CD8-positive, alpha-beta memory T cell (primary cell): Measurements from ENCODE around the gene PIGL. TPM values are rescaled to one million over a fixed set of nuclear protein-coding genes. Genes with fewer than 3 reads are reported as not detected.

Experiments used
- CTCF ChIA-PET: fragments of 350-600 bp; sonication (Branson Sonifier 250); formaldehyde crosslinking; loops from one replicate; lab custom pipeline; 2021; ENCODE audit warnings: antibody characterized with exemption; lab: Charles Lee
- POLR2A ChIA-PET: fragments of 350-600 bp; sonication (Branson Sonifier 250); formaldehyde crosslinking; loops from one replicate; lab custom pipeline; 2021; ENCODE audit warnings: antibody characterized with exemption; lab: Charles Lee
- DNase-seq, 5 donors: peaks; one replicate each; pipeline versions ENCODE4 v3.0.0 to v3.0.0-alpha.2; 2020 to 2022; ENCODE audit warnings: mixed read lengths in 1 of 5
- H3K27ac ChIP-seq: one replicate; pipeline ENCODE4 v1.7.0; 2013; ENCODE audit warnings: low read depth, mild to moderate bottlenecking, low read length, moderate library complexity
- H3K27me3 ChIP-seq: 2 replicates; pipeline ENCODE4 v1.7.0; 2013; ENCODE audit warnings: low read length, mild to moderate bottlenecking; ENCODE audit not compliant: insufficient read depth, poor library complexity, severe bottlenecking
- H3K36me3 ChIP-seq: 2 replicates; pipeline ENCODE4 v1.7.0; 2013; ENCODE audit warnings: mild to moderate bottlenecking, low read length, moderate library complexity; ENCODE audit not compliant: insufficient read depth
- H3K4me1 ChIP-seq: 2 replicates; pipeline ENCODE4 v1.7.0; 2013; ENCODE audit warnings: mild to moderate bottlenecking, low read length, moderate library complexity; ENCODE audit not compliant: insufficient read depth
- H3K4me3 ChIP-seq: 2 replicates; pipeline ENCODE4 v1.7.0; 2013; ENCODE audit warnings: mild to moderate bottlenecking, low read length
- H3K9me3 ChIP-seq: 2 replicates; pipeline ENCODE4 v1.7.0; 2013; ENCODE audit warnings: mild to moderate bottlenecking, low read length
- H3K27ac Mint-ChIP-seq, 8 donors: one replicate each; pipeline ENCODE4 v1.8.0; 2020 to 2021; ENCODE audit warnings: mixed read lengths in 8 of 8, mild to moderate bottlenecking in 6 of 8, inconsistent platforms in 3 of 8, moderate library complexity in 3 of 8
- H3K27me3 Mint-ChIP-seq, 2 donors: one replicate each; pipeline ENCODE4 v1.8.0; 2020 to 2021; ENCODE audit warnings: mixed read lengths in 2 of 2, mild to moderate bottlenecking in 1 of 2, moderate library complexity in 1 of 2
- H3K36me3 Mint-ChIP-seq, 3 donors: one replicate each; pipeline ENCODE4 v1.8.0; 2020 to 2021; ENCODE audit warnings: mixed read lengths in 3 of 3, inconsistent platforms in 1 of 3, mild to moderate bottlenecking in 1 of 3
- H3K4me1 Mint-ChIP-seq, 3 donors: one replicate each; pipeline ENCODE4 v1.8.0; 2020 to 2021; ENCODE audit warnings: mixed read lengths in 3 of 3, inconsistent platforms in 1 of 3, mild to moderate bottlenecking in 1 of 3
- H3K4me3 Mint-ChIP-seq, 7 donors: one replicate each; pipeline ENCODE4 v1.8.0; 2020 to 2021; ENCODE audit warnings: mixed read lengths in 7 of 7, mild to moderate bottlenecking in 6 of 7, moderate library complexity in 4 of 7, inconsistent platforms in 2 of 7
- H3K9me3 Mint-ChIP-seq, 5 donors: one replicate each; pipeline ENCODE4 v1.8.0; 2020 to 2022; ENCODE audit warnings: mixed read lengths in 5 of 5, mild to moderate bottlenecking in 3 of 5, moderate library complexity in 2 of 5, inconsistent platforms in 1 of 5
- polyA plus RNA-seq: library from polyadenylated mRNA; unstranded; fragments of 300-500 nt; fragmentation: Illumina TruSeq; gene quantifications from one replicate; pipeline ENCODE4 v1.2.3, GENCODE V29; 2021
- total RNA-seq, 2 experiments: library from RNA; stranded (reverse); gene quantifications; one replicate each; pipeline ENCODE4 v1.2.3, GENCODE V29; 2021

The PIGL gene
- total and polyA plus RNA-seq, 3 experiments from 2014 or later, result 12.9 to 27.1 (median 26.3) TPM

- H3K27ac ChIP-seq, result no peak overlapping the region
- H3K27me3 ChIP-seq, result no peaks in the 10 kb centered on the region
- H3K36me3 ChIP-seq, result no peaks in the 10 kb centered on the region
- Mint-ChIP-seq H3K27ac (no peak overlapping the region), H3K27me3 (peaks cover 0 to 2% of the 10 kb centered on the region in 2 donors), H3K4me3 (no peak overlapping the region), H3K36me3 (peaks cover 0 to 10% (median 2%) of the 10 kb centered on the region in 3 donors), H3K4me1 (peaks cover 4 to 6% (median 4%) of the 10 kb centered on the region in 3 donors), H3K9me3 (no peaks in the 10 kb centered on the region)
- H3K9me3 ChIP-seq, result no peaks in the 10 kb centered on the region
- H3K4me1 ChIP-seq, result no peaks in the 10 kb centered on the region
- no peak overlapping the region for H3K4me3 ChIP-seq
- POLR2A ChIA-PET, result no interaction called here
- CTCF ChIA-PET, result no interaction called here
- DNase-seq, result no peak
These were observed 44.0 kb downstream of the PIGL start for GRCh38 chr17:16261049-16261448.

DNA sequence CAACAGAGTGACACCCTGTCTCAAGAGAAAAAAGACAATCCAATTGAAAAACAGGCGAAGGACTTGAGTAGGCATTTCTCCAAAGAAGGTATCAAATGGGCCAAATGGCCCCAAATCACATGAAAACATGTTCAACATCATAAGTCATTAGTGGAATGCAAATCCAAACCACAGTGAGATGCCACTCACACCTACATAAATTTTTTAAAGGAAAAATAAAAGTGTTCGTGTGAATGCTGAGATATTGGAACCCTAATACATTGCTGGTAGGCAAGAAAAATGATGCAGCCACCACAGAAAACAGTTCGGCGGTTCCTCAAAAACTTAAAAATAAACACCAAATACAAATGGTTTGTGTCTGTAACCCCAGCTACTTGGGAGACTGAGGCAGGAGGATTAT, 45.2 kb downstream of the PIGL start:
- Mint-ChIP-seq H3K4me3 (no peak overlapping the region), H3K27me3 (peaks cover 0 to 2% of the 10 kb centered on the region in 2 donors), H3K4me1 (peaks cover 9 to 12% (median 11%) of the 10 kb centered on the region in 3 donors), H3K9me3 (no peaks in the 10 kb centered on the region), H3K27ac (no peak overlapping the region), H3K36me3 (peaks cover 0 to 10% (median 2%) of the 10 kb centered on the region in 3 donors)
- DNase-seq, result no peak
- peaks cover 5% of the 10 kb centered on the region for H3K4me1 ChIP-seq
- H3K27me3 ChIP-seq, result no peaks in the 10 kb centered on the region
- H3K27ac ChIP-seq, result no peak overlapping the region
- POLR2A ChIA-PET, result no interaction called here
- CTCF ChIA-PET, result no interaction called here
- no peak overlapping the region for H3K4me3 ChIP-seq
- H3K9me3 ChIP-seq, result no peaks in the 10 kb centered on the region
- no peaks in the 10 kb centered on the region for H3K36me3 ChIP-seq

- H3K27ac Mint-ChIP-seq, result peak overlapping the region in 7 of 8 donors; percentile 38 to 97 (median 82)
- POLR2A ChIA-PET, result no interaction called here
- CTCF ChIA-PET, result no interaction called here
These were observed 50.2 kb downstream of the PIGL start for GRCh38 chr17:16267174-16267573.

DNA sequence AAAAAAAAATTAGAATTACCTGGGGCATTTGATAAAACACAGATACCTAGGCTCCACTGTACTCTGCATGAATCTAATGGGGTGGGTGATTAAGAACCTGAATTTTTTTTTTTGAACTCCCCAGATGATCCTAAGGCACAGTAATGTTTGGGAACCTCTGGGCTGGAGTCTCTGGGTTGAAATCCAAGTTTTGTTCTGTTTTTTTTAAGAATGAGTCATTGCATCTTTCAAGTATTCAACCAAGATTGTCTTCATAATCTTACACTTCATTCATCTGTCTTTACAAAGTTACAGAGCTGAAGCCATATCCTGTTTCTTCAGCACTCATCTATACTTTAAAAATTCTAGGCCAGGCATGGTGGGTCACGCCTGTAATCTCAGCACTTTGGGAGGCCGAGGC, 52.6 kb downstream of the PIGL start:
- CTCF ChIA-PET, result no interaction called here
- peak overlapping the region in 3 of 8 donors; percentile 39 to 60 (median 58) for H3K27ac Mint-ChIP-seq
- no peaks in the 10 kb centered on the region for H3K9me3 Mint-ChIP-seq

More at GRCh38 chr17:16267174-16267573, 50.2 kb downstream of the PIGL start:
- Histone ChIP-seq H3K27me3 (no peaks in the 10 kb centered on the region), H3K4me1 (peaks cover 32% of the 10 kb centered on the region), H3K36me3 (no peaks in the 10 kb centered on the region), H3K4me3 (no peak overlapping the region), H3K27ac (no peak overlapping the region), H3K9me3 (no peaks in the 10 kb centered on the region)
- Mint-ChIP-seq H3K9me3 (no peaks in the 10 kb centered on the region), H3K27me3 (no peaks in the 10 kb centered on the region), H3K4me3 (peak overlapping the region in 4 of 7 donors; percentile 24 to 67 (median 50)), H3K36me3 (no peaks in the 10 kb centered on the region), H3K4me1 (peaks cover 30 to 41% (median 37%) of the 10 kb centered on the region in 3 donors)
- no peak for DNase-seq

DNA sequence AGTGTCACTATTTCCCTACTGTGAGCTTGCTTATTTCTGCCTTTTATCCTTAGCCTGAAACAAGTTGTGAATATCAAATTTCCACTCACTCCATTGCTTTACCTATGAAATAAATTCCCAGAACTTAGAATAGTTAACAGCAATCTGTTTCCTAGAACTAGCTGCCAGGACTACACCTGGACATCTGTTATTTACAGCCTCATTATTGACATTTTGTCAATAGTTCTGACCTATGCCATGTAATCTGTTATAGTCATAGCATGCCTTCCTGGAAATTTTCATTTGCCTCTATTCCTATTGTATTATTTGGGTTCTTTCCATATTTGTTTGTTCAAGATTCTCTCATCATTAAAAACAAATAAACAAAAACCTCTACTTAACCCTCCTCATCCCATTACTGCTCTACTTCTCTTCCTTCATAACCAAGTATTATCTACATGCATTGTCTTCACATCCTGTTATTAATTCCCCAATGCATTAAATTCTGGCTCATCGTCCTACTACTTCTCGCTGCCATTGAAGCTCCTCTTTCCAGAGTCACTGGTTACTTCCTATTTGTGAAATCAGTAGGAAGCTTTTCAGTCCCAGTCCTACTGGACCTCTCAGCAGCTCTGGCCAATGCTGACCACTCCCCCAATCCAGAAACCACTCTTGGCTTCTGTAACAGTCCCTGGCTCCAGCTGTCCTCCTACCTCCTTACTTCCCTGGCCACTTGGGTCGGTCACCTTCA, 55.3 kb downstream of the PIGL start:
- H3K9me3 Mint-ChIP-seq, result peaks cover 0 to 6% (median 0%) of the 10 kb centered on the region in 5 donors
- Histone ChIP-seq H3K27ac (no peak overlapping the region), H3K27me3 (no peaks in the 10 kb centered on the region), H3K4me1 (peaks cover 26% of the 10 kb centered on the region), H3K36me3 (no peaks in the 10 kb centered on the region), H3K9me3 (no peaks in the 10 kb centered on the region), H3K4me3 (no peak overlapping the region)
- no peak for DNase-seq
- peaks cover 21 to 35% (median 24%) of the 10 kb centered on the region in 3 donors for H3K4me1 Mint-ChIP-seq
- no peaks in the 10 kb centered on the region for H3K36me3 Mint-ChIP-seq
- no peak overlapping the region for H3K4me3 Mint-ChIP-seq
- H3K27me3 Mint-ChIP-seq, result no peaks in the 10 kb centered on the region
- POLR2A ChIA-PET, result no interaction called here
- no peak overlapping the region for H3K27ac Mint-ChIP-seq
- CTCF ChIA-PET, result interaction anchor here (2.1 kb wide), 1 partner anchor 14 kb away, joined by 7 read pairs; no protein-coding TSS in a partner anchor

More for the DNA sequence above, 52.6 kb downstream of the PIGL start:
- peaks cover 32% of the 10 kb centered on the region for H3K4me1 ChIP-seq
- no peaks in the 10 kb centered on the region for H3K27me3 Mint-ChIP-seq
- H3K9me3 ChIP-seq, result no peaks in the 10 kb centered on the region
- H3K4me1 Mint-ChIP-seq, result peaks cover 33 to 45% (median 37%) of the 10 kb centered on the region in 3 donors
- no peak for DNase-seq
- no peaks in the 10 kb centered on the region for H3K36me3 Mint-ChIP-seq
- POLR2A ChIA-PET, result no interaction called here
- H3K4me3 ChIP-seq, result no peak overlapping the region
- no peak overlapping the region for H3K4me3 Mint-ChIP-seq
- no peak overlapping the region for H3K27ac ChIP-seq
- H3K36me3 ChIP-seq, result no peaks in the 10 kb centered on the region
- H3K27me3 ChIP-seq, result no peaks in the 10 kb centered on the region

- DNase-seq, result no peak
- H3K27me3 ChIP-seq, result no peaks in the 10 kb centered on the region
- peaks cover 14% of the 10 kb centered on the region for H3K4me1 ChIP-seq
- no peaks in the 10 kb centered on the region for H3K9me3 ChIP-seq
- H3K4me3 ChIP-seq, result no peak overlapping the region
- H3K4me3 Mint-ChIP-seq, result no peak overlapping the region
- no peak overlapping the region for H3K27ac ChIP-seq
- ChIA-PET CTCF (no interaction called here), POLR2A (no interaction called here)
- H3K4me1 Mint-ChIP-seq, result peaks cover 9 to 23% (median 12%) of the 10 kb centered on the region in 3 donors
- H3K36me3 Mint-ChIP-seq, result peaks cover under 1 to 4% (median 2%) of the 10 kb centered on the region in 3 donors
- no peaks in the 10 kb centered on the region for H3K36me3 ChIP-seq
- H3K27ac Mint-ChIP-seq, result no peak overlapping the region
- no peaks in the 10 kb centered on the region for H3K27me3 Mint-ChIP-seq
- H3K9me3 Mint-ChIP-seq, result peaks cover 0 to 6% (median 0%) of the 10 kb centered on the region in 5 donors
These were observed 56.5 kb downstream of the PIGL start for GRCh38 chr17:16273499-16273898.

- Histone ChIP-seq H3K36me3 (no peaks in the 10 kb centered on the region), H3K4me3 (no peak overlapping the region), H3K27me3 (no peaks in the 10 kb centered on the region), H3K27ac (no peak overlapping the region), H3K4me1 (peaks cover 9% of the 10 kb centered on the region), H3K9me3 (no peaks in the 10 kb centered on the region)
- H3K4me1 Mint-ChIP-seq, result peaks cover 8 to 19% (median 10%) of the 10 kb centered on the region in 3 donors
- no peaks in the 10 kb centered on the region for H3K27me3 Mint-ChIP-seq
- POLR2A ChIA-PET, result no interaction called here
- no peak for DNase-seq
- H3K36me3 Mint-ChIP-seq, result peaks cover 5 to 8% (median 5%) of the 10 kb centered on the region in 3 donors
- CTCF ChIA-PET, result no interaction called here
- H3K4me3 Mint-ChIP-seq, result no peak overlapping the region
- H3K9me3 Mint-ChIP-seq, result peaks cover 0 to 6% (median 0%) of the 10 kb centered on the region in 5 donors
- no peak overlapping the region for H3K27ac Mint-ChIP-seq
These were observed 56.9 kb downstream of the PIGL start for GRCh38 chr17:16273929-16274339.

- no peak for DNase-seq
- no peak overlapping the region for H3K27ac ChIP-seq
- Mint-ChIP-seq H3K27ac (no peak overlapping the region), H3K4me3 (no peak overlapping the region), H3K36me3 (peaks cover 5 to 11% (median 6%) of the 10 kb centered on the region in 3 donors), H3K4me1 (peaks cover 0 to 8% (median 6%) of the 10 kb centered on the region in 3 donors), H3K27me3 (no peaks in the 10 kb centered on the region), H3K9me3 (peaks cover 0 to 6% (median 0%) of the 10 kb centered on the region in 5 donors)
- no peaks in the 10 kb centered on the region for H3K4me1 ChIP-seq
- ChIA-PET POLR2A (no interaction called here), CTCF (interaction anchor here (0.6 kb wide), 1 partner anchor 46 kb away, joined by 3 read pairs; no protein-coding TSS in a partner anchor)
- H3K36me3 ChIP-seq, result no peaks in the 10 kb centered on the region
- no peaks in the 10 kb centered on the region for H3K27me3 ChIP-seq
- H3K4me3 ChIP-seq, result no peak overlapping the region
- H3K9me3 ChIP-seq, result no peaks in the 10 kb centered on the region
These were observed 58.0 kb downstream of the PIGL start for GRCh38 chr17:16275024-16275423.
